HFF-Myc (cell line): ENCODE results near the gene GLRA3.

Experiments
- DNase-seq: peaks from one replicate; pipeline ENCODE4 v3.0.0-alpha.2; 2011; ENCODE audit warnings: low read depth; ENCODE audit errors: extremely low read depth
- H3K4me3 ChIP-seq: replicated peaks from 2 replicates; pipeline ENCODE4 v1.5.1; 2011; ENCODE audit warnings: low read depth, mild to moderate bottlenecking, control low read depth, low read length
- CTCF ChIP-seq: IDR thresholded peaks from 2 replicates; pipeline ENCODE4 v1.5.1; 2012; ENCODE audit warnings: mild to moderate bottlenecking, low read depth, low read length, control low read depth; ENCODE audit errors: missing control alignments

Gene GLRA3

GRCh38 chr4:174867903-174868302, 38.9 kb upstream of the GLRA3 start:
- no peak overlapping the region for H3K4me3 ChIP-seq
- DNase-seq = no peak
- no peak for TF ChIP-seq CTCF

GRCh38 chr4:174865418-174865985, 36.5 kb upstream of the GLRA3 start:
- no peak for TF ChIP-seq CTCF
- no peak for DNase-seq
- no peak overlapping the region for H3K4me3 ChIP-seq

GRCh38 chr4:174864031-174864430, 35.0 kb upstream of the GLRA3 start:
- no peak for DNase-seq
- H3K4me3 ChIP-seq = no peak overlapping the region
- TF ChIP-seq CTCF = no peak

- H3K4me3 ChIP-seq = no peak overlapping the region
- DNase-seq = no peak
- TF ChIP-seq CTCF = no peak
Observed at GRCh38 chr4:174860588-174860987, 31.5 kb upstream of the GLRA3 start.

GRCh38 chr4:174859904-174860303, 30.9 kb upstream of the GLRA3 start:
- no peak overlapping the region for H3K4me3 ChIP-seq
- TF ChIP-seq CTCF = no peak
- no peak for DNase-seq

- TF ChIP-seq CTCF = no peak
- no peak for DNase-seq
Observed at GRCh38 chr4:174856926-174857800, 28.1 kb upstream of the GLRA3 start.

More at GRCh38 chr4:174856926-174857800, 28.1 kb upstream of the GLRA3 start:
- H3K4me3 ChIP-seq = no peak overlapping the region
